IgD-negative memory B cell (primary cell): Measurements from ENCODE around the gene EIF3B. TPM values are rescaled to one million over a fixed set of nuclear protein-coding genes. Genes with fewer than 3 reads are reported as not detected.
A peak's percentile ranks its signal among the peaks of the same experiment; 100 is the strongest.
"Not testable (repeated sequence)": the region's sequence is repeated elsewhere in the genome, so short reads cannot be mapped to it uniquely, and the experiment has no call there.

Source experiments
- H3K27ac Mint-ChIP-seq, 3 donors: one replicate each; pipeline ENCODE4 v1.8.0; 2020 to 2022; ENCODE audit warnings: mild to moderate bottlenecking in 3 of 3, mixed read lengths in 3 of 3, moderate library complexity in 1 of 3
- H3K27me3 Mint-ChIP-seq: one replicate; pipeline ENCODE4 v1.8.0; 2021; ENCODE audit warnings: mixed read lengths
- H3K36me3 Mint-ChIP-seq: one replicate; pipeline ENCODE4 v1.8.0; 2020; ENCODE audit warnings: mild to moderate bottlenecking, mixed read lengths
- H3K4me1 Mint-ChIP-seq, 3 donors: one replicate each; pipeline ENCODE4 v1.8.0; 2020 to 2022; ENCODE audit warnings: mixed read lengths in 3 of 3, mild to moderate bottlenecking in 1 of 3
- H3K4me3 Mint-ChIP-seq, 4 donors: one replicate each; pipeline ENCODE4 v1.8.0; 2020 to 2022; ENCODE audit warnings: mild to moderate bottlenecking in 4 of 4, mixed read lengths in 4 of 4, moderate library complexity in 3 of 4
- H3K9me3 Mint-ChIP-seq, 3 donors: one replicate each; pipeline ENCODE4 v1.8.0; 2020 to 2021; ENCODE audit warnings: mixed read lengths in 3 of 3, mild to moderate bottlenecking in 1 of 3
- polyA plus RNA-seq: library from polyadenylated mRNA; unstranded; fragments of 300-500 nt; fragmentation: Illumina TruSeq; gene quantifications from one replicate; pipeline ENCODE4 v1.2.3, GENCODE V29; 2021

The EIF3B gene
- polyA plus RNA-seq, 1 donor from 2014 or later = 84.4 TPM

GRCh38 chr7:2325162-2325561 lies 29.5 kb upstream of the EIF3B start:
- no peak overlapping the region for H3K27ac Mint-ChIP-seq
- H3K4me3 Mint-ChIP-seq = no peak overlapping the region
- H3K27me3 Mint-ChIP-seq = peaks cover 1% of the 10 kb centered on the region
- H3K4me1 Mint-ChIP-seq = peaks cover 0 to 5% (median 4%) of the 10 kb centered on the region in 3 donors
- H3K9me3 Mint-ChIP-seq = no peaks in the 10 kb centered on the region
- no peaks in the 10 kb centered on the region for H3K36me3 Mint-ChIP-seq

- no peaks in the 10 kb centered on the region for H3K9me3 Mint-ChIP-seq
- no peak overlapping the region for H3K27ac Mint-ChIP-seq
- peaks cover 0 to 5% (median 4%) of the 10 kb centered on the region in 3 donors for H3K4me1 Mint-ChIP-seq
- H3K4me3 Mint-ChIP-seq = no peak overlapping the region
- peaks cover 1% of the 10 kb centered on the region for H3K27me3 Mint-ChIP-seq
- no peaks in the 10 kb centered on the region for H3K36me3 Mint-ChIP-seq
Measured at GRCh38 chr7:2326951-2327350, 27.7 kb upstream of the EIF3B start.

- H3K27ac Mint-ChIP-seq = peak overlapping the region in 1 of 3 donors; percentile 76
- no peaks in the 10 kb centered on the region for H3K27me3 Mint-ChIP-seq
- no peaks in the 10 kb centered on the region for H3K4me1 Mint-ChIP-seq
- H3K4me3 Mint-ChIP-seq = no peak overlapping the region
- H3K9me3 Mint-ChIP-seq = no peaks in the 10 kb centered on the region
- no peaks in the 10 kb centered on the region for H3K36me3 Mint-ChIP-seq
Measured at GRCh38 chr7:2330493-2330892, 24.1 kb upstream of the EIF3B start.

- H3K27me3 Mint-ChIP-seq = no peaks in the 10 kb centered on the region
- no peaks in the 10 kb centered on the region for H3K36me3 Mint-ChIP-seq
- no peaks in the 10 kb centered on the region for H3K4me1 Mint-ChIP-seq
- no peaks in the 10 kb centered on the region for H3K9me3 Mint-ChIP-seq
- no peak overlapping the region for H3K4me3 Mint-ChIP-seq
- H3K27ac Mint-ChIP-seq = no peak overlapping the region
Measured at GRCh38 chr7:2331707-2332106, 22.9 kb upstream of the EIF3B start.

GRCh38 chr7:2332606-2333231 lies 21.9 kb upstream of the EIF3B start:
- H3K4me3 Mint-ChIP-seq, H3K27me3 Mint-ChIP-seq, H3K9me3 Mint-ChIP-seq, H3K27ac Mint-ChIP-seq, H3K36me3 Mint-ChIP-seq, H3K4me1 Mint-ChIP-seq: not testable (repeated sequence)

GRCh38 chr7:2336626-2337299 lies 17.9 kb upstream of the EIF3B start:
- Mint-ChIP-seq H3K4me3 (no peak overlapping the region), H3K27me3 (no peaks in the 10 kb centered on the region), H3K27ac (no peak overlapping the region)

GRCh38 chr7:2347351-2348063 lies 7.1 kb upstream of the EIF3B start:
- Mint-ChIP-seq H3K4me3 (peak overlapping the region in 2 of 4 donors; percentile 8 to 14), H3K27ac (peak overlapping the region in 2 of 3 donors; percentile 40 to 64)
- H3K27me3 Mint-ChIP-seq = not testable (repeated sequence)

More at GRCh38 chr7:2336626-2337299, 17.9 kb upstream of the EIF3B start:
- H3K9me3 Mint-ChIP-seq = no peaks in the 10 kb centered on the region
- no peaks in the 10 kb centered on the region for H3K36me3 Mint-ChIP-seq
- no peaks in the 10 kb centered on the region for H3K4me1 Mint-ChIP-seq

GRCh38 chr7:2350055-2350454 lies 4.6 kb upstream of the EIF3B start:
- Mint-ChIP-seq H3K4me1 (peaks cover 4 to 9% (median 9%) of the 10 kb centered on the region in 3 donors), H3K27ac (peak overlapping the region in 2 of 3 donors; percentile 32 to 67), H3K9me3 (no peaks in the 10 kb centered on the region), H3K36me3 (no peaks in the 10 kb centered on the region), H3K4me3 (no peak overlapping the region), H3K27me3 (no peaks in the 10 kb centered on the region)

More at GRCh38 chr7:2347351-2348063, 7.1 kb upstream of the EIF3B start:
- H3K36me3 Mint-ChIP-seq, H3K4me1 Mint-ChIP-seq, H3K9me3 Mint-ChIP-seq: not testable (repeated sequence)

GRCh38 chr7:2350861-2351260 lies 3.8 kb upstream of the EIF3B start:
- peak overlapping the region in 1 of 3 donors; percentile 25 for H3K27ac Mint-ChIP-seq
- H3K4me3 Mint-ChIP-seq = peak overlapping the region in 1 of 4 donors; percentile 75
- H3K36me3 Mint-ChIP-seq = no peaks in the 10 kb centered on the region
- peaks cover 7 to 11% (median 9%) of the 10 kb centered on the region in 3 donors for H3K4me1 Mint-ChIP-seq
- H3K27me3 Mint-ChIP-seq = no peaks in the 10 kb centered on the region
- no peaks in the 10 kb centered on the region for H3K9me3 Mint-ChIP-seq

GRCh38 chr7:2353113-2353935 lies 1.3 kb upstream of the EIF3B start:
- H3K4me1 Mint-ChIP-seq = peaks cover 6 to 21% (median 17%) of the 10 kb centered on the region in 3 donors
- peak overlapping the region; percentile 93 to 98 (median 97) for H3K4me3 Mint-ChIP-seq
- H3K9me3 Mint-ChIP-seq = no peaks in the 10 kb centered on the region
- no peaks in the 10 kb centered on the region for H3K36me3 Mint-ChIP-seq
- no peaks in the 10 kb centered on the region for H3K27me3 Mint-ChIP-seq
- peak overlapping the region; percentile 97 to 100 (median 100) for H3K27ac Mint-ChIP-seq

GRCh38 chr7:2353936-2354185 lies 766 bp upstream of the EIF3B start:
- H3K27ac Mint-ChIP-seq = peak overlapping the region; percentile 97 to 100 (median 100)
- H3K4me1 Mint-ChIP-seq = peaks cover 6 to 21% (median 17%) of the 10 kb centered on the region in 3 donors
- H3K36me3 Mint-ChIP-seq = no peaks in the 10 kb centered on the region
- no peaks in the 10 kb centered on the region for H3K27me3 Mint-ChIP-seq
- H3K9me3 Mint-ChIP-seq = no peaks in the 10 kb centered on the region
- H3K4me3 Mint-ChIP-seq = peak overlapping the region; percentile 93 to 98 (median 97)

GRCh38 chr7:2354939-2355704 lies 495 bp downstream of the EIF3B start:
- no peaks in the 10 kb centered on the region for H3K9me3 Mint-ChIP-seq
- H3K27me3 Mint-ChIP-seq = no peaks in the 10 kb centered on the region
- peaks cover 10 to 33% (median 27%) of the 10 kb centered on the region in 3 donors for H3K4me1 Mint-ChIP-seq
- peak overlapping the region; percentile 93 to 98 (median 97) for H3K4me3 Mint-ChIP-seq
- H3K27ac Mint-ChIP-seq = peak overlapping the region in 2 of 3 donors; percentile 83 to 100
- no peaks in the 10 kb centered on the region for H3K36me3 Mint-ChIP-seq

- Mint-ChIP-seq H3K27ac (peak overlapping the region; percentile 67 to 91 (median 83)), H3K4me3 (peak overlapping the region; percentile 83 to 93 (median 90)), H3K9me3 (no peaks in the 10 kb centered on the region), H3K4me1 (peaks cover 10 to 34% (median 33%) of the 10 kb centered on the region in 3 donors), H3K36me3 (no peaks in the 10 kb centered on the region), H3K27me3 (no peaks in the 10 kb centered on the region)
Measured at GRCh38 chr7:2355705-2356008, 1.0 kb downstream of the EIF3B start.

GRCh38 chr7:2357165-2357564 lies 2.5 kb downstream of the EIF3B start:
- Mint-ChIP-seq H3K27me3 (no peaks in the 10 kb centered on the region), H3K9me3 (no peaks in the 10 kb centered on the region), H3K27ac (peak overlapping the region in 1 of 3 donors; percentile 1), H3K36me3 (no peaks in the 10 kb centered on the region), H3K4me1 (peaks cover 10 to 35% (median 34%) of the 10 kb centered on the region in 3 donors), H3K4me3 (peak overlapping the region; percentile 33 to 93 (median 36))
